Liver (tissue), 3 donors: ENCODE results near the gene KRT86.

Experiments
- FOXA1 ChIP-seq: IDR thresholded peaks from 2 replicates; pipeline ENCODE4 v1.6.1; 2016; ENCODE audit warnings: antibody characterized with exemption
- GABPA ChIP-seq, 2 donors: IDR thresholded peaks in 1 of 2; conservative IDR thresholded peaks in 1 of 2; 2 replicates each; pipeline ENCODE4 v1.6.1; 2016; ENCODE audit warnings: antibody characterized with exemption in 2 of 2, mild to moderate bottlenecking in 1 of 2, moderate library complexity in 1 of 2
- RXRA ChIP-seq, 2 donors: IDR thresholded peaks; 2 replicates each; pipeline ENCODE4 v1.6.1; 2017 to 2018; ENCODE audit warnings: antibody characterized with exemption in 2 of 2, mild to moderate bottlenecking in 1 of 2
- TF ChIP-seq, protein P1 (sequence below): IDR thresholded peaks from 2 replicates; pipeline ENCODE4 v1.6.1; 2016; ENCODE audit warnings: antibody characterized with exemption
- TF ChIP-seq, protein P2 (sequence below): fragments of 150-350 bp; IDR thresholded peaks from 2 replicates; pipeline ENCODE4 v1.5.1; 2017; ENCODE audit warnings: improper control_type of control experiment, low read depth, low read length; ENCODE audit not compliant: missing input control
- donor health status: healthy.
- donor health status: healthy.

DNA sequence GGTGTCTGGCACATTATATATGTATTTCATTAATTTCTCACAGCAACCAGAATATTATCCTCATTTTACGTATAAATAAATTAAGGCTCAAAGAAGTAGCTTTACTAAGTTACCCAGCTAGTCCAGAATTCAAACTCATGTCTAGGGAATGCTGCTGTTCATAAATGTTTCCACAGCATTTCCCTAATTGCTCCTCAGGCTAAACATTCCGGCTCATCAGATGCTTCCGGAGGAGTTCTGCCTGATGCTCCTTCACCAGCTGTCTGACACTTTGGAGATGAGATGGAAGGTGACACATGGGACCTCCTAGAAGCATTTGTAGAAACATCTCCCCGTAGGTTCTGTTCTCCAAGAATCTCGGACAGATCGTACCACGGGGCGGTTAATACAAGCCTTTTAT lies 80.7 kb downstream of the KRT86 start:
- TF ChIP-seq, protein P1, sequence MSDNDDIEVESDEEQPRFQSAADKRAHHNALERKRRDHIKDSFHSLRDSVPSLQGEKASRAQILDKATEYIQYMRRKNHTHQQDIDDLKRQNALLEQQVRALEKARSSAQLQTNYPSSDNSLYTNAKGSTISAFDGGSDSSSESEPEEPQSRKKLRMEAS, result no peak
- TF ChIP-seq, protein P2, sequence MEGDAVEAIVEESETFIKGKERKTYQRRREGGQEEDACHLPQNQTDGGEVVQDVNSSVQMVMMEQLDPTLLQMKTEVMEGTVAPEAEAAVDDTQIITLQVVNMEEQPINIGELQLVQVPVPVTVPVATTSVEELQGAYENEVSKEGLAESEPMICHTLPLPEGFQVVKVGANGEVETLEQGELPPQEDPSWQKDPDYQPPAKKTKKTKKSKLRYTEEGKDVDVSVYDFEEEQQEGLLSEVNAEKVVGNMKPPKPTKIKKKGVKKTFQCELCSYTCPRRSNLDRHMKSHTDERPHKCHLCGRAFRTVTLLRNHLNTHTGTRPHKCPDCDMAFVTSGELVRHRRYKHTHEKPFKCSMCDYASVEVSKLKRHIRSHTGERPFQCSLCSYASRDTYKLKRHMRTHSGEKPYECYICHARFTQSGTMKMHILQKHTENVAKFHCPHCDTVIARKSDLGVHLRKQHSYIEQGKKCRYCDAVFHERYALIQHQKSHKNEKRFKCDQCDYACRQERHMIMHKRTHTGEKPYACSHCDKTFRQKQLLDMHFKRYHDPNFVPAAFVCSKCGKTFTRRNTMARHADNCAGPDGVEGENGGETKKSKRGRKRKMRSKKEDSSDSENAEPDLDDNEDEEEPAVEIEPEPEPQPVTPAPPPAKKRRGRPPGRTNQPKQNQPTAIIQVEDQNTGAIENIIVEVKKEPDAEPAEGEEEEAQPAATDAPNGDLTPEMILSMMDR, result no peak
- TF ChIP-seq RXRA (IDR thresholded peaks at IDR 0.05), result no peak
- no peak for TF ChIP-seq FOXA1
- TF ChIP-seq GABPA (IDR thresholded peaks at IDR 0.05 in 1 of 2, conservative IDR thresholded peaks at IDR 0.05 in 1 of 2), result no peak
